Kidney glomerular epithelial cell (primary cell): ENCODE data around the gene PIR.

Source experiments
- DNase-seq: peaks from one replicate; lab custom pipeline; 2025; lab: John Stamatoyannopoulos, UW

The PIR gene

GRCh38 chrX:15493118-15493962 lies at the start of gene PIR:
Gene PIR (minus strand): TSS chrX:15493333. CDS start chrX:15491257, 2,076 bp downstream.
- DNase-seq, result peak; percentile 70

- no peak for DNase-seq
Observed at GRCh38 chrX:15530318-15530717, 37.2 kb upstream of the PIR start.

GRCh38 chrX:15529165-15529564 lies 36.0 kb upstream of the PIR start:
- DNase-seq, result no peak

- DNase-seq, result no peak
Observed at GRCh38 chrX:15525664-15526416, 32.7 kb upstream of the PIR start.

- no peak for DNase-seq
Observed at GRCh38 chrX:15524417-15524816, 31.3 kb upstream of the PIR start.

GRCh38 chrX:15523088-15523487 lies 30.0 kb upstream of the PIR start:
- DNase-seq, result no peak

- DNase-seq, result no peak
Observed at GRCh38 chrX:15522464-15522863, 29.3 kb upstream of the PIR start.

- DNase-seq, result no peak
Observed at GRCh38 chrX:15515931-15516330, 22.8 kb upstream of the PIR start.

- DNase-seq, result no peak
Observed at GRCh38 chrX:15514279-15514678, 21.1 kb upstream of the PIR start.

GRCh38 chrX:15512401-15512965 lies 19.4 kb upstream of the PIR start:
- no peak for DNase-seq

GRCh38 chrX:15511563-15511962 lies 18.4 kb upstream of the PIR start:
- DNase-seq, result no peak

- no peak for DNase-seq
Observed at GRCh38 chrX:15509845-15510244, 16.7 kb upstream of the PIR start.

- DNase-seq, result no peak
Observed at GRCh38 chrX:15507005-15507404, 13.9 kb upstream of the PIR start.

- no peak for DNase-seq
Observed at GRCh38 chrX:15505101-15505500, 12.0 kb upstream of the PIR start.

- no peak for DNase-seq
Observed at GRCh38 chrX:15504661-15505060, 11.5 kb upstream of the PIR start.

- DNase-seq, result no peak
Observed at GRCh38 chrX:15501506-15501905, 8.4 kb upstream of the PIR start.

GRCh38 chrX:15500497-15500966 lies 7.4 kb upstream of the PIR start, which contains the start of gene BMX:
Gene BMX (plus strand): TSS chrX:15500807. CDS start chrX:15508354, 7,547 bp downstream.
- DNase-seq, result no peak

- no peak for DNase-seq
Observed at GRCh38 chrX:15499976-15500375, 6.8 kb upstream of the PIR start.

- DNase-seq, result no peak
Observed at GRCh38 chrX:15498741-15499140, 5.6 kb upstream of the PIR start.

- DNase-seq, result peak; percentile 19
Observed at GRCh38 chrX:15497865-15498264, 4.7 kb upstream of the PIR start.

GRCh38 chrX:15496824-15497223 lies 3.7 kb upstream of the PIR start:
- DNase-seq, result no peak

GRCh38 chrX:15495801-15496200 lies 2.7 kb upstream of the PIR start:
- no peak for DNase-seq

- no peak for DNase-seq
Observed at GRCh38 chrX:15492469-15492868, 664 bp downstream of the PIR start.
